GM12873 (cell line): ENCODE results near the gene ADARB2.
A peak's percentile ranks its signal among the peaks of the same experiment; 100 is the strongest.

Source experiments
- TF ChIP-seq, protein P1 (sequence below): IDR thresholded peaks from 2 replicates; pipeline ENCODE4 v1.5.1; 2012; ENCODE audit warnings: low read depth, mild to moderate bottlenecking, moderate library complexity, low read length, control low read depth; ENCODE audit not compliant: insufficient read depth; ENCODE audit errors: missing control alignments

Gene ADARB2

DNA sequence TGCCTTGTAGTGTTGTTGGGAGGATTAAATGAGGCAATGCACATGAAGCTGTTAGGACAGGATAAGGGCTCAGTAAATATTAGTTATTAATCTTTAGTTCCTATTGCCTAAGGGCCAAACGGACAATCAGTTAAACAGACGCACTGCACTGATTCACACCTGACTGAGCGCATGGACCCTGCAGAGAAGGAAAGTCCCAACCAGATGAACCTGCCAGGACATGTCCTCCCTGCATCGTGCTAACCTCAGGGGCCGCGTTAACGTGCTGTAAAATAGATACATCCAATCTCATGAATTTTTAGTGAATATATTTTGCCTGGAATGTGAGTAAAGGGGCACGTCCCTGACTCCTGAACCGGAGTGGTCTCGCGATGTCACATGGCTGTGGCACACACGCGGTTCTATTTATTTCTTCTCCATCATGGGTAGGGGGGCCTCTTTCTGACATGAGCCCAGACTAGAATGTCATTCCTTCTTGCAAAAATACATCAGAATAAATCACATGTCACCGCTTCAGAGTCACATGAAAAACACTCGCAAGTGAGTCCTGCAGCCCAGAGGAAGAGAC, 12.3 kb downstream of the ADARB2 start:
- TF ChIP-seq, protein P1, sequence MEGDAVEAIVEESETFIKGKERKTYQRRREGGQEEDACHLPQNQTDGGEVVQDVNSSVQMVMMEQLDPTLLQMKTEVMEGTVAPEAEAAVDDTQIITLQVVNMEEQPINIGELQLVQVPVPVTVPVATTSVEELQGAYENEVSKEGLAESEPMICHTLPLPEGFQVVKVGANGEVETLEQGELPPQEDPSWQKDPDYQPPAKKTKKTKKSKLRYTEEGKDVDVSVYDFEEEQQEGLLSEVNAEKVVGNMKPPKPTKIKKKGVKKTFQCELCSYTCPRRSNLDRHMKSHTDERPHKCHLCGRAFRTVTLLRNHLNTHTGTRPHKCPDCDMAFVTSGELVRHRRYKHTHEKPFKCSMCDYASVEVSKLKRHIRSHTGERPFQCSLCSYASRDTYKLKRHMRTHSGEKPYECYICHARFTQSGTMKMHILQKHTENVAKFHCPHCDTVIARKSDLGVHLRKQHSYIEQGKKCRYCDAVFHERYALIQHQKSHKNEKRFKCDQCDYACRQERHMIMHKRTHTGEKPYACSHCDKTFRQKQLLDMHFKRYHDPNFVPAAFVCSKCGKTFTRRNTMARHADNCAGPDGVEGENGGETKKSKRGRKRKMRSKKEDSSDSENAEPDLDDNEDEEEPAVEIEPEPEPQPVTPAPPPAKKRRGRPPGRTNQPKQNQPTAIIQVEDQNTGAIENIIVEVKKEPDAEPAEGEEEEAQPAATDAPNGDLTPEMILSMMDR, result no peak

DNA sequence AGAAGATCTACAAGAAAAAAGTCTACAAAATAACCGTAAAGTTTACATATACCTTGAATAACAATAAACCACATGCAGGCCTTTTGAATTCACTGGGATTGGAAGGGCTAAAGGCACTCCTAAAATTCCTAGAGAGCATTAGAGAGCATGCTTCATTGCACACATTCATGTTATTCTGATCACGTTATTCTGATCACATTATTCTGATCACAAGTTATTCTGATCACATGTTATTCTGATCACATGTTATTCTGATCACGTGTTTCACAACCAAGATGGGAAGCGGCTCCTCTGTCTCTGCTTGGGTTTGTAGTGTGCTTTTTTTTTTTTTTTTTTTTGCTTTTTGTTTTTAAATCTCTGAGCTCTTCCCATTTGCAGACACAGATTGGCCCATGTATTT, 20.5 kb downstream of the ADARB2 start:
- TF ChIP-seq, protein P1, result no peak

DNA sequence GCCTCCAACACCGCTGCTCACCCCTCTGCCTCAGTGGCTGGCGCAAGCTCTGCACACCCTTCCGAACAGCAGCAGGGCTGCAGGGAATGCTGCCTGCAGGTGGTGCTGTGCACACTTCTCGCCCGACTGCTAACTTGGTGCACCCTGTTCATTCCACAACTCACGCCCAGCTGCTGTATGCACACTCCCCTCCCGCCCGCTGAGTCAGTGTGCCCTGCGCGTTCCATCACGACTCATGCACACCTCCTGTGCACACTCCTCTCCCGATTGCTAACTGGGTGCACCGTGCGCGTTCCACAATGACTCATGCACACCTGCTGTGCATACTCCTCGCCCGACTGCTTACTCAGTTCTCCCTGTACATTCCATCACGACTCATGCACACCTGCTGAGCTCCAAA, 21.5 kb downstream of the ADARB2 start:
- TF ChIP-seq, protein P1, result peak; percentile 87

DNA sequence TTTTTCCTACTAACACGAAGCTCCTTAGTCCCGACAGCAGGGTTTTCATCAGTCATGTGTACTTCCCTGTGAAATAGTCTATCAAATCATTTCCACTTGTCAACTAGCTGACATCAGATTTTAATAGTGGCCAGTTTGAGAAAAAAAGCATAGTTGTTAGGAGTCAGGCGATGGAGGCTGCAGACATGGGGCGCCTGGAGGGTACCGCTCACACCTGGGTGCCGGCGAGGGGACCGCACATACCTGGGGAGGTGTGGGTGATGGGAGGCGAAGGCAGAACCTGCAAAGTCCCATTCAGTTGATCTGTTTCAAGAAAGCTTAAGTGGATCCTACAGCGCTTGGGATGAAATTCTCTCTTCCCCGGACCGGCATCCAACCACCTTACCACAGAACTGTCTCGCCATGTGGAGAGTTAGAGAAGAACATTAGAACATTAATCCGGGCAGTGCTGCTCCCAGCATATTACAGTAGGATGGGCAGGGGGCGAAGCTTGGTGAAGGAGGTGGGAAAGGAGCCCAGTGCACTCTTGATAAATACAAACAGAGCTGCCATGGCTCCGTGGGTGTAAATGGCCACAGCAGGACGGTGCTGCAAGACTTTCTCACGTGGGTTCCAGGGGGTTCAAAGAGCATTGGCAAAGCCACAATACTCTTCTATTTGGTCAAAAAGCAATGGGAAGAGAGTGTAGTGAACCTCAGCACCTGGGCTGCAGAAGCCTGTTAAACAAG, 24.2 kb downstream of the ADARB2 start:
- TF ChIP-seq, protein P1, result no peak

DNA sequence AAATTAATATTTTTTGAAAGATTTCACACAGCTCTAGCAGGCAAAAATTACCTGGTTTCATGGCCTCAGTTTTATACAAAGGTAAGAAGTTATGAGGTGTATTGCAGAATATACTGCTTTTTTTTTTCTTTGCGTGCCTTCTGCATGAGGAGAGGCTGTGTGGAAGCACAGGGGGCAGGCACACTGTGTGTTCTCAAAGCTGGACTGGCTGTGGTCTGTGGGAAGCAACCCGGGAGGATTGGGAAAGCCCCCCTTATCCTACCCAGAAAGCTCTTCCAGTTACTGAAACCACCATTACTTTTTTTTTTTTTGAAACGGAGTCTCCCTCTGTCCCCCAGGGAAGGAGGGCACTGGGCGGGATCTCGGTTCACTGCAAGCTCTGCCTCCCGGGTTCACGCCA, 25.0 kb downstream of the ADARB2 start:
- TF ChIP-seq, protein P1, result no peak

DNA sequence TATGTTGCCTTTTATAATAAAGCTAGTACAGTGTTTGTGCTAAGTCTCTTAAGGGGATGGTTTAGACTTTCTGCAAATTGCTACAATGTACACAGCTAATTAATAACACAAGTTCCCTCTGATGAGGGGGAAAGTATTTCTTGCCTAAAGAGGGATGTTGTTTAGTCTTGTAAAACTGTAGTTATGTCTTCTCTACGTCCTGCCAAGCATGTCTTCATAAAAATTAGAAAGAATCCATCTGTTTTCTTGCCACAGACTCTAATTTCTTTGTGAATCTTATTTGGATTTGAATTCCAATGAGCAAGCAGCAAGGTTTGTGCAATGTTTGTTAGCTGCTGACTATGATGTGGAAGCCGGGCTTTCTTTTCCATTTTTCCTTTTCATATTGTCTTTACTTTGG, 28.2 kb downstream of the ADARB2 start:
- TF ChIP-seq, protein P1, result no peak

DNA sequence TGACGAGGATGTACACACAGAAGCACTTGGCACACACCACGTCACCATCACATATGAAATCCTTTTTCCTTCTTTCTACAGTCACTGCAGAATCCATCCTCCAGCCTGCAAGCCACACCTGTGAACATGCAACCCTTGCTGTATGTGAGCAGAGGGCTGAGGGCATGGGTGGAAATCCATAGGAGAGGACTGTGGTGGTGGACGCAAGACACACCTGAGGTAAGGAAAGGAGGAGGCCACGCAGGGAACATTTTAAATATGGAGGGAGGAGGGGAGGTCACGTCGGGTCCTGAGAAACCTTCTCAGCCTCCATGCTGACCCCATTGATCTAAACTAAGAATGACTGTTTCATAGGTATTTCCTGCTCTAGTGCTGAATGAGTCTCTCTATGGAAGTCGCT, 28.6 kb downstream of the ADARB2 start:
- TF ChIP-seq, protein P1, result no peak
